ENCODE results near the gene CREM.

The CREM gene

DNA sequence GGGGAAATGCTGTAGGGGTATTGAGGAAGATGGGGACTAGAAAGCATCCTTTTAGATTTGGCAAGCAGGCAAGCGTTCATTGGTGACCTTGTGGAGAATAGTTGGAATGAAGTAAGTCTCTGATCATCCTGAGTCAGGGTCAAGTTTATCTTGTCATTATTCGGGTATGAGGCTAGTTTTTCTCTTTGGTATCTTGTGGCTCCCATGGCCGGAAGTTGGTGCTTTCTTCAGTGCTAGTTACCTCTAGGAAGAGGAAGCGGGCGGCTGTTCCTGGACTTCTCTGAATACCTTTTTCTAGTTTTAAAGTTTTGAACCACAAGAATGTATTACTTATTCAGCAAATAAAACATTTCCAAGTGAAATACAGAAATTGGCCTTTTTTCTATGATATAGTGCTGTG is 9.2 kb downstream of the CREM start:
- DNase-seq (ENCODE audit: low read depth) = no peak

DNA sequence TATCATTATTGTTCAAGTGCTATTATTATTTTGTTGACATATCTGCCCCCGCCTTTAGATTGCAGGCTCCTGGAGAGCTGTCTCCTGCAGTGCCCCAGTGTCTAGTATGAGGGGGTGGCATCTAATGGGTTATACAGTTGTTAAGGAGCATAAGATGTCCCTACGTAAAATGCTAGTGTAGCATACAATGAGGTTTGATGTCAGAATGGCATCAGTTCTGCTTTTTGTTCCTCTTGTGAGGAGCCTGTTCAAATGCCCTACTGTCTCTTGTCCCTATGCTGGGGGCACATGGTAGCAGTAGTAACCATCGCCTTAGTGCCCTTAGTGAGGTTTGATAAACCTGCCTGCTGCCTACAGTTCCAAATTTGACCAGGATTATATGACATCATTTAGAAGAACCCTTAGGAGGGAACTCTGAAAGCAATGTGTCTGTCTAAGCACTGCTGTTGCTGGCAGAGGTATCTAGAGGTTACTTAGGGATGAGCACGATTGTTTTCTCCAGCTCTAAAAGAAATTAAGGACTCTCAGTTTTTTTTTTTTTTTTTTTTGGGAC is 9.7 kb downstream of the CREM start:
- DNase-seq (ENCODE audit: low read depth) = no peak

DNA sequence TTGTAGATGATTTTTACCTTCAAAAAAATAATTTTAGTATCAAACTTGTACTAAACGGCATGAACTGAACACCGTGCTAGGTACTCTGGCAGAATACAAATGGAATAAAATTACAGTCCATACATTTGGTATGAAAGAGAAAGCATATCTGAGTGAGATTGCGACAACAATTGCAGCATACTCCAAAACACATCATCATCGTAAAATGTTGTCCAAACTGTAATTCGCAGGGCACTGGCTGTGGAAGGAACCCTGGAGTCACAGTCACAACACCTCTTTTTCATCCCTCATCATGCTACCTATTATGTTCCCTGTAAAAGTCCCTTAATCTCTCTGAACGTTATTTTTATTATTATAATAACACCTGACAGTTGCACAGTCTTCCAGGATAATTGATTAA is 13.5 kb downstream of the CREM start:
- DNase-seq (ENCODE audit: low read depth) = no peak

DNA sequence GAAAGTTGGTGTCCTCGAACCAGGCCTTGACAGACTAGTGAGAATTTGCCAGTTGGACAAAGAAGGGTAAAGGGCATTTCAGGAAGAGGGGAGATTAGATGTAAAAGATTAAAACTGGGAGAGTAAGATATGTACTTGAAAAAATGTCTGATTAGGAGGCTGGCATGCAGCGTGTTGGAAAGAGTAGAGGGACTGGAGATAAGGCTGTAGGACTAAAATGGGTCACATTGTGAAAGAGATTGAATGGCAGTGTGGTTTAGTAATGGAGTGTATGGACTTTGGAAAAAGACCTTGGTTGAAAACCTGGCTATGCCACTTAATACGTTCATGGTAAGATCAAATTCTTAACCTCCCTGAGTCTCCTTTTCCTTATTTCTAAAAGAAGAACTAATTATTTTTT is 14.1 kb downstream of the CREM start:
- no peak for DNase-seq (ENCODE audit: low read depth)

DNA sequence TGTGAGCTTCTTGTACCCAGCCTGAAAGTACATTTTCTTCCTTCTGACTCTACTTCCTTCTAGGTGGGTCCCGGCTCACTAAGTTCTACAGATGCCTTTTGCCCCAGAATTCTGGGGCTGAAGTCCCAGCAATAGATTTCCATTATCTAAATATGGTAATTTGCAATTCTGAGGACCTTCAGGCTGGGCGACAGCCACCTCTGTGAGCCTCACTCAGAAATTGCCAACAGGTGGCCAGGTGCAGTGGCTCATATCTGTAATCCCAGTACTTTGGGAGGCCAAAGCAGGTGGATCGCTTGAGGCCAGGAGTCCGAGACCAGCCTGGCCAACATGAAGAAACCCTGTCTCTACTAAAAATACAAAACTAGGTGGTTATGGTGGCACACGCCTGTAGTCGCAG is 23.7 kb downstream of the CREM start:
- DNase-seq (ENCODE audit: low read depth) = no peak

DNA sequence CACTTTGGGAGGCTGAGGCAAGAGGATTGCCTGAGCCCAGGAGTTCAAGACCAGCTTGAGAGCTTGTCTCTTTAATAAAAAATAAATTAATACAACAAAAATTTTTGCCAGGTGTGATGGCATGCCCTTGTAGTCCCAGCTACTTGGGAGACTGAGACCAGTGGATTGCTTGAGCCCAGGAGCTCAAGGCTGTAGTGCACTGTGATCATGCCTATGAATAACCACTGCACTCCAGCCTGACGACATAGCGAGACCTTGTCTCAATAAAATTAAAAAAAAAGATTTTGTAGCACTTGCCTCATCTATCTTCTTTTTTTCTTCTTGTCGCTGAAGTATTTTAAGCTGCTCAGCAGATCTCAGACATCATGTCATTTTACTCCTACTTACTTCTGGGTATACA is 26.3 kb downstream of the CREM start:
- no peak for DNase-seq (ENCODE audit: low read depth)

DNA sequence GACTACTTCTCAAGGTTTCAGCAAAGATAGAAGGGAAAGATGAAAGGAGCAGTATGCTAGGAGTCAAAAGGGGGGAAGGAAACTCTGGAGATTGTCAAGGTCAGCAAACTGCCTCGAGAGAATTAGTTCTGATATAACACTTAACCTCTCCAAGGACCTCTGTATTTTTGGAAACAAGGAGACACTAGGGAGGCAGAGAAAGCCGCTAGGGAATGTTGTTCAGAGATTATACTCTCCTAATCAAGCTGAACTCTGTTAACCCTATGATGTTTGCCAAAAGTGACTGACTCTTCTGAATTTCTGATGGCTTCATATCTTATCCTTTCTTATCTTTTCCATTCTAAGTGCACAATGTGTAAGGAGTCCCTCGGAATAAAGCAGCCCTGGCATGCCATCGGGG is 27.1 kb downstream of the CREM start:
- DNase-seq (ENCODE audit: low read depth) = no peak

DNA sequence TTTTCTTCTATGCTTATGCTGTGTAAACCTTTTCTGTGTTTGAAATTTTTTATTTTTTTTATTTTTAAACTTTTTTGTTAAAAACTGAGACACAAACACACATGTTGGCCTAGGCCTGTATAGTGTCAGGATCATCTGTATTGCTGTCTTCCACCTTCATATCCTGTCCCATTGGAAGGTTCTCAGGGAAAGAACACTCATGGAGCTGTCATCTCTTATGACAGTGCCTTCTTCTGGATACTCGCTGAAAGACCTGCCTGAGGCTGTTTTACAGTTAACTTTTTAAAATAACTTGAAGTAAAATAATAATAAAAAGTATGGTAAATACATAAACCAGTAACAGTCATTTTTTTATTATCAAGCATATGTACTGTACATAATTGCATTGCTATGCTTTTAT is 34.1 kb downstream of the CREM start:
- DNase-seq (ENCODE audit: low read depth) = no peak

DNA sequence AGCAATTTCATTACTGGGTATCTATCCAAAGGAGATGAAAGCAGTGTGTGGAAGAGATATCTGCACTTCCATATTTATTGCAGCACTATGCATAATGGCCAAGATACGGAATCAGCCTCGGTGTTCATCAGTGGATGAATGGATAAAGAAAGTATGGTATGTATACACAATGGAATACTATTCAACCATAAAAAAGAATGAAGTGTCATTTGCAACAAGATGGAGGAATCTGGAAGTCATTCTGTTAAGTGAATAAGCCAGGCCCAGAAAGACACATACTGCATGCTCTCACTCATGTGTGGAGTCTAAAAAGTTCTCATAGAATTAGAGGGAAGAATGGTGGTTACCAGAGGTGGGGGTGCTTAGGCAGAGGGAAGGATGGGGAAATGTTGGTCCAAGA is 35.3 kb downstream of the CREM start:
- DNase-seq (ENCODE audit: low read depth) = no peak

DNA sequence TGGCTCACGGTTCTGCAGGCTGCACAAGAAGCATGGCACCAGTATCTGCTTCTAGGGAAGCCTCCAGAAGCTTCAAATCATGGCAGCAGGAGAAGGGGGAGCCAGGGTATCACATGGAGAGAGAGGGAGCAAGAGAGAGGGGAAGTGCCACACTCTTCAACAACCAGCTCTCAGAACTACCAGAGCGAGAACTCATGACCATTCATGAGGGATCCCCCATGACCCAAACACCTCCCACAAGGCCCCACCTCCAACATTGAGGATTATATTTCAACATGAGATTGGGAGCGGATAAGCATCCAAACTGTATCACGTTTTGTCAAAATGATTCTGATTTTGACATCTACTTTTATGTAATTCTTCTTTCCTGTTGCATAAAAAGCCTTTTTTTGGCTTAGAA is 38.5 kb downstream of the CREM start:
- DNase-seq (ENCODE audit: low read depth) = no peak

DNA sequence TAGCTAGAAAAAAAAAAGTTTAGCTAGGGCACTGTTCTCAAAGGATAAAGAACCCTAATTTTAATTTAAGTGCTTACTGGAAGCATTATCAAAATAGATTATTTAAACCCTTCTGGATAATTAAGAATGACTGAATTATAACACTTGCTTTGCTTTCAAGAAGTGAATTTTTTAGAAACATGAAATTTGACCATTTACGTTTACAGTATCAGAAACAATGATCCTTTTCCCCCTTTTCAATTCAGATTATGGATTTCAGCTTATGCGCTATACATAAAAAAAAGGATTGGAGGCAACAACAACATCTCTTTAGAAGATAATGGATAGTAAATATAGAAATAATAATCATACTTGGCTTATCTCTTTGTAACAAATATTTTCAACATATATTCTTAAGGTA is 39.2 kb downstream of the CREM start:
- no peak for DNase-seq (ENCODE audit: low read depth)

DNA sequence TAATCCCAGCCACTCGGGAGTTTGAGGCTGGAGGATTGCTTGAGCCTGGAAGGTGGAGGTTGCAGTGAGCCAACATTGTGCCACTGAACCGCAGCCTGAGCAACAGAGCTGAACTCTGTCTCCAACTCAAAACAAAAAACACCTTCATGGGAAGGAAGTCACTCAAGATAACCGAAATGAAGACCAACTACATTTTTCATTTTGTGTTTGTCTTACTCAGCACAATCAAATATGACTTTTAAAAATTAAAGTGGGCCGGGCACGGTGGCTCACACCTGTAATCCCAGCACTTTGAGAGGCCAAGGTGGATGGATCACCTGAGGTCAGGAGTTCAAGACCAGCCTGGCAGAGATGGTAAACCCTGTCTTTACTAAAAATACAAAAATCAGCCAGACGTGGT is 40.0 kb downstream of the CREM start:
- DNase-seq (ENCODE audit: low read depth) = no peak

DNA sequence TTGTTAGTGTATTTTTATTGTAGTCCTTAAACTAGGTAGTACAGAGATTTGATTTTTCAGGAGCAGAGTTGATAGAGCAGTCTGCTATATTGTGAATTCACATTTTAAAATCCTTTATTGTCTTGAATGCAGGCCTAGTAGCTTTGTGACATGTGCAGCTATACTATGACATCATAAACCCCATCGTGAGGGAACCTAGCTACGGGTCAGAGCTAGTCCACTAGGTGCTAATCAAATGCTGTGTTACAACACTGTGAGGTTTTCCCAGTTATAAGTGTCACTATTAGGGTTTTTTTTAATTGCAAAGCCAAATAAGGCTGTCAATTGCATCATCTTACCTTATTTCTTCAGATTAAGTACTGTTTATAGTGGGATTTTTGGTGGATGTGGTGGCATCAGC is 40.7 kb downstream of the CREM start:
- DNase-seq (ENCODE audit: low read depth) = no peak

DNA sequence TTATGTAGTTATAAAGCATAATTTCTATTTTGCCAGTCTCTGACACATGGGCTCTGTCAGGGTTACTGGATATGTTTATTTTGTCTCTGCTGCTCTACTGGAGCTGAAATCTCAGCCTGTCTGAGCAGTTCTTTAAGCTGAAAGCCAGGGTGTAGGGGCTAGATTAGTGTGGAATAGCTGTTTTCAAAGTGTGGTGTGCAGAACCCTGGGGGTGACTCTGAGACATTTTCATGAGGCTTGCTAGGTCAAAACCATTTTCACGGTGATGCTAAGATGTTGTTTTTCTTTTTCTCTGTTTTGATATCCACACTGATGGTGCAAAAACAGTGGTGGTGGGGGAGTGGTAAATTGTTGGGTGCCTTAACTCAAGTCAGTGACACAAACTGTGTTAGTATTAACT is 45.5 kb downstream of the CREM start:
- DNase-seq (ENCODE audit: low read depth) = no peak

DNA sequence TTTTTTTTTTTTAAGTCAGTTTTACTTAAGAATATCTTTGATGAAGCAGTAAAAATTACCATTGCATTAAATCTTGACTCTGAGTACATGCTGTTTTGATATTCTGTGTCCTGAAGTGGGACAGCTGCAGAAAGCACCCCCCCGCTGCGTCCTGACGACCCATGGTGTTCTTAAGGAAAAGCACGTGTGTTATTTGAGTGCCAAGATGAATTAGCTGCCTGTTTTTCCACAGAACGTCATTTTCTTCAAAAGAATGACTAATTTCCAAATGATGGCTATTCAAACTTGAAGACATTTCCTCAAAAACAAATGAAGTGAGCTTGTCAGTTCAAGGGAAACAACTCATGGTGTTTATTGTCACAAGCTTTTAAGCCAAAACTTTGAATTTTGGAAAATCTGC is 45.9 kb downstream of the CREM start:
- no peak for DNase-seq (ENCODE audit: low read depth)

DNA sequence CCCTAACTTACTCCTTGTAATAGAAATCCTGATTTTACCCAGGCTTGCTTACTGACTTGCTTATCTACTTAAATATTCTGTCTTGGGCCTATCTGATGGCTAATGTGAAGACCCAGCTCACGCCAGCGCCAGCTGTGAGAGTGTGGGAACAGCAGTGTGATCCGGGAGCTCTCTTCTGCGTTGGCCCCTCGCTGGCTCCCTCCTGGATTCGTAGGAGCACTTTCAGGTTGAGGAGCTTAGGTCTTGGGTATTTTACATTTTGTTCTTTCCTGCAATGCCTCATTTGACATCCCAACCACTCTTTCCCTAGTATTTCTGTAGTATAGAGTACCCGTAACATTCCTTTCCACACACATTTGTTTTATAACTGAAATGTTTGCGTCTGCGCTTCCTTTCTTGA is 51.7 kb downstream of the CREM start:
- DNase-seq (ENCODE audit: low read depth) = no peak

DNA sequence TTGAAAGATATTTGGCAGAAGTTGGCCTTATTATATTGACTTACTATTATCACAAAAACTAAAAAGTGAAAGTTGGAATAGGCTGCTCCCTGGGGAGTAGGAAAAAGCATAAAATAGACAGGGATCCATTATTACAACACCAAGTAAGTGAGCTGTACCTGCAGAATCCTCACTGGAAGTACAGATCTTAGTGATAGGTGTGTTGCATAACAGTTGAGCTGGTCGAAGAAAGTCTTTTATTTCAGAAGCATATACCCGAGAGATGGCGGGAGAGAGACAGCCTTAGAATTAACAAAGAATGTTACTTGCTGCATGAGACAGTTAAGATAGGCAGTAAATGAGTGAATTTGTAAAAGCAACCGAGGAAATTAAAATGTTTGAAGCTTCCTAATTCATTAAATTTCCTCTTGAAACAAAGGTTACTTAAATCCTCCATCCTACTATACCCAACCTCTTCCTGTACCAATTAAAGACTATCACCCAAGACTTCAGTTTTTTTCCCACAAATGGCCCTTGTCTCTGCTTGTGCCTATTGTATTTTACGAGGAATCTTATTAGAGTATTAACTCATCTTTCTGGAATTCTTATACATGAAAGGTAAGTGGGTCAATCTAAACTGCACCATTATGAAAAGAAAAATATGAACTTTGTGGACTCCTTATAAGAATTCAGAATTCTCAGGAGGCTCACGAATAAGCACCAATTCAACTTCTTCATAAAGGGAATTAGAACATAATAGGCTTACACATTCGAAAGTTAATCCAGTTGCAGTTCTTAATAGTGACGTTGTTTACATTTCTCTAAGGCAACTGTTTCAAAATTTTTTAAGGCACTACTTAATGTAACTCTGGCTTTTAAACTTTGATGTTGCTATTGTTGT is 56.2 kb downstream of the CREM start:
- DNase-seq (ENCODE audit: low read depth) = no peak

DNA sequence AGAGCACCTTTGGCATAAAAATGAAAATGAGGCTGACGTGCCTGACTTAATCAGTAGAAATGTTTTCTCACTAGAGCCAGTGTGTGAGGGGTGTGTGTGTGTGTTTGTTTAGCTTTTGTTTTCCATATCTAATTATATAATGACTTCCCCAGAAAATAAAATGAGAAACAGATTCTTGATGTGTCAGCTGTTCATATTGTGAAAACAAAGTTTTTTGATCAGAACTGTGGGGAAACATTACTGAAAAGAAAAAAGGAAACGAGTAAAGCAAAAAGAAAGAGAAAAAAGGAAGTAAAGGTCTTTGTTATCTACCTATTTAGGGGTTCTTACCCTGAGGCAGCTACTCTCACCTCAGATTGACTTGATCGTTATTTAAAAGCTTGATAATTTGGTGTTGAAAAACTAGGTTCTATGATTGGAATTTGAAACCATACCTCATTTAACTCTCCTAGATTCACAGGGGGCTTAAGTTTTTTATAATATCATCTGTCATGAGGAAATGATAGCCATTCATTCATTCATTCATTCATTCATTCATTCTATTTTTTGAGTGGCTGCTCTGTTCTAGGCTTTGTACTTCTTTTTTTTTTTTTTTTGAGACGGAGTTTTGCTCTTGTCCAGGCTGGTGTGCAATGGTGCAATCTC is 58.0 kb downstream of the CREM start:
- DNase-seq (ENCODE audit: low read depth) = no peak

DNA sequence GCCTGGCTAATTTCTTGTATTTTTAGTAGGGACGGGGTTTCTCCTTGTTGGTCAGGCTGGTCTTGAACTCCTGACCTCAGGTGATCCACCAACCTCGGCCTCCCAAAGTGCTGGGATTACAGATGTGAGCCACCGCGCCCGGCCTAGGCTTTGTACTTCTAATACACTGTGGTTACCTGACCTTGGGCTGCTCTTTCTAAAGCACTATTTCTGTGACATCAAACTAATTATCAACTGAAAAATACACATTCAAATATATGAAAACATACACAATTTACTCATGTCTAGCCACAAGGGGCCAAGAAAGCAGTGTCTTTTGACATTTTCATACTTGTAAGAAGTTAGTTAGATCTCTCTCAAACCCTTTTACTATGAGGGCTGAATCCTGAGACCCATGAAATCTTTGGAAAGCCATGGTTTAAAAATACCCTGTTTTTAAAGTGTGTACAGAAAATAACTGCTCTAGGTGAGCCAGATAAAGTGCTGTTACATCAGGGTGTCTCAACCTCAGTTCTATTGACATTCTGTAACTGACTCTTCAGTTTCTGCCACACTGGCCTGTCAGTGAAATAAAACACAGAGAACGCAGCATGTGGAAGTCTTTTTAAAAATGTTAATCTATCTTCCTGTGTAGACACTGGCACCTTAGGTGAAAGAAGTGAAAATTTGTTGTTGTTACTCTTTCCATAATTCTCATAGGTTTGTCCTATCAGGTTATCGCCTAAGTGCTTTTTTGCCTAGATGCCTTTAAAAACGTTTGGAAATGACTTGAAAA is 58.8 kb downstream of the CREM start:
- DNase-seq (ENCODE audit: low read depth) = no peak

DNA sequence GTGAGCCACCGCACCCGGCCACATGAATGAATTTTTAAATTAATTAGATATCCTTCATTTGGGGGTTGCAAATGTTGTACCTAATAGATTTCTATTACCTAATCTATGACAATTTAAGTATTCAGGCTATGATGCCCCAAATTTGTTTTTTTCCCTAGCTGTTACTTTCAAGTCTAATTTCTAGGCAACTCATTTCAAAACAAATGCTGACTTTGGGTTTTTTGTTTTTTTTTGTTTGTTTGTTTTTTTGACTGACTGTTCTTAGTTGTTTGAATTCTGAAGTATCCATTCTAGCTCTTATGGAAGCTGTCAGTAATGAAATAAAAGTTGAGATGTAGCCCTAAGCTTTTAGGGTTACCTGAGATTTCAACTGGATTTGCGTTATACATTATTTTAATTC is 62.3 kb downstream of the CREM start:
- no peak for DNase-seq (ENCODE audit: low read depth)

DNA sequence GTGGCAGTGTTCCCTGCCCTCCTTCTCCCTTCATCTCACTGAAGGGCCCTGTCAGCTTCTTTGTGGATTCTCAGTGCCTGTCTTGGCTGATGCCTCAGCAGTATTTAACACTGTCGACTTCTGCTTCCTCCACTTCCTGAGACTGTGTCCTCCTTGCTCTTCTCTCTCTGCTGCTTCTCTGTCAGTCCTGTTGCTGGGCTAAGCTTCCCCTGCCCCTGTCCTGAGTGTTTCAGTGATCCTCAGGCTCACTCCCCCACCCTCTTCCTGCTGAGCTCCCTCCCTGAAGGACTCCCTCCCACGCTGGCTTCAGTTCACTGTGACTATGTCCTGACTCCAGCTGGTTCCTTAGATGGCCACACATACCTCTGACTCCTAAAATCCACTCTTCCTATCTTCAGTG is 64.9 kb downstream of the CREM start:
- DNase-seq (ENCODE audit: low read depth) = no peak

DNA sequence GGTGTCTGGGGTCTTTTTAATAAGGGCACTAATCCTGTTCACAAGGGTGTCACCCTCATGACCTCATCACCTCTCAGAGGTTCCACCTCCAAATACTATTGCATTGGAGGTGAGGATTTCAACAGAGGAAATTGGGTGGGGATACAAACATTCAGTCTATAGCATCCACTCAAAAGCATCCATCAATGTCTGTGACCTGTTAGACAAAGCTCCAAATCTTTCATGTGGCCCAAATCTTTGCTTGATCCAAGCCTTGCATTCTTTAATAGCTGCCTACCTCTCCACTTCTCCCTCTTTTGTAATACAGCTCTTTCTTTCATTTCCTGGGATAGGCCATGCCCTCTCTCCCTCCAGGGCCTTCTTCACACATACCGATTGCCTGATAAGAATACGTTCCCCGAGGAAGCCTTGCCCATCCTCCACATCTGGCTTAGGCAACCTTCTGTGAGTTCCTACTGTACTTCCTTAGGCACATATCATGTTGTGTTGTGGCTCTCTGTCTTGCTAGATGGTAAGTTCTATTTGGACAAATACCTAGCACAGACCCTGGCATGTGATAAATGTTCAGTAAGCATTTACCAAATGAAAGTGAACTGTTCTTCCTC is 66.1 kb downstream of the CREM start:
- DNase-seq (ENCODE audit: low read depth) = no peak
